GM23248 (cell line): ENCODE results near the gene WDR76. TPM values are rescaled to one million over a fixed set of nuclear protein-coding genes. Genes with fewer than 3 reads are reported as not detected.

Source experiments
- DNase-seq: peaks from one replicate; pipeline ENCODE4 v3.0.0-alpha.2; 2015
- H2AFZ ChIP-seq: fragments of 200-600 bp; sonication (generic); 2 replicates; pipeline ENCODE4 v1.6.1; 2016; ENCODE audit warnings: antibody characterized with exemption
- H3F3A ChIP-seq: fragments of 200-600 bp; sonication (generic); 2 replicates; pipeline ENCODE4 v1.6.1; 2016; ENCODE audit warnings: mild to moderate bottlenecking, antibody characterized with exemption, mixed run types; ENCODE audit not compliant: insufficient read depth
- H3K27ac ChIP-seq: fragments of 200-600 bp; sonication (generic); 2 replicates; pipeline ENCODE4 v1.5.1; 2016; ENCODE audit warnings: mild to moderate bottlenecking
- H3K27me3 ChIP-seq: fragments of 200-600 bp; sonication (generic); replicated peaks from 2 replicates; pipeline ENCODE4 v1.6.1; 2016; ENCODE audit warnings: mild to moderate bottlenecking; ENCODE audit not compliant: insufficient read depth
- H3K36me3 ChIP-seq: fragments of 200-600 bp; sonication (generic); 2 replicates; pipeline ENCODE4 v1.6.1; 2016; ENCODE audit warnings: low read depth, mild to moderate bottlenecking
- H3K4me1 ChIP-seq: fragments of 200-600 bp; sonication (generic); 2 replicates; pipeline ENCODE4 v1.6.1; 2016; ENCODE audit warnings: mild to moderate bottlenecking; ENCODE audit not compliant: insufficient read depth
- H3K4me2 ChIP-seq: fragments of 200-600 bp; sonication (generic); one replicate; pipeline ENCODE4 v1.6.1; 2016; ENCODE audit warnings: mild to moderate bottlenecking; ENCODE audit not compliant: unreplicated experiment
- H3K4me3 ChIP-seq: fragments of 200-600 bp; sonication (generic); 2 replicates; pipeline ENCODE4 v1.5.1; 2016; ENCODE audit warnings: mild to moderate bottlenecking
- H3K79me2 ChIP-seq: fragments of 200-600 bp; sonication (generic); 2 replicates; pipeline ENCODE4 v1.6.1; 2016; ENCODE audit warnings: mild to moderate bottlenecking; ENCODE audit not compliant: insufficient read depth
- H3K9ac ChIP-seq: fragments of 200-600 bp; sonication (generic); 2 replicates; pipeline ENCODE4 v1.6.1; 2016; ENCODE audit warnings: mild to moderate bottlenecking
- H3K9me2 ChIP-seq: fragments of 200-600 bp; sonication (generic); 2 replicates; pipeline ENCODE4 v1.6.1; 2016; ENCODE audit warnings: mixed run types, mild to moderate bottlenecking, moderate library complexity; ENCODE audit not compliant: insufficient read depth
- H3K9me3 ChIP-seq: fragments of 200-600 bp; sonication (generic); one replicate; pipeline ENCODE4 v1.6.1; 2017; ENCODE audit warnings: low read depth
- H4K20me1 ChIP-seq: fragments of 200-600 bp; sonication (generic); 2 replicates; pipeline ENCODE4 v1.6.0; 2016; ENCODE audit not compliant: insufficient read depth
- EZH2 ChIP-seq: fragments of 200-600 bp; sonication (generic); IDR thresholded peaks from 2 replicates; pipeline ENCODE4 v1.6.1; 2018; ENCODE audit warnings: antibody characterized with exemption, mild to moderate bottlenecking; ENCODE audit not compliant: insufficient read depth, poor library complexity, severe bottlenecking
- EZH2phosphoT487 ChIP-seq: fragments of 200-600 bp; sonication (generic); IDR thresholded peaks from 2 replicates; pipeline ENCODE4 v1.6.1; 2018; ENCODE audit warnings: antibody characterized with exemption, moderate library complexity, mild to moderate bottlenecking, low read depth; ENCODE audit not compliant: insufficient read depth
- WGBS, 2 experiments: methylation state at CpG; one replicate each; pipeline ENCODE4 v1.1.6; 2015 to 2017; ENCODE audit warnings: low lambda C conversion rate in 2 of 2, low coverage in 1 of 2; ENCODE audit errors: missing lambda C conversion rate in 2 of 2; 5-methylcytosine and 5-hydroxymethylcytosine counted together
- in situ Hi-C: fragments of 300-500 bp; cut with MboI; formaldehyde crosslinking; loops from 2 replicates; pipeline ENCODE4 v1.15.0; 2020
- polyA plus RNA-seq: library from polyadenylated mRNA; unstranded; fragments of >200 nt; fragmentation: Nextera tagmentation; extraction: Ambion mirVana; gene quantifications from 2 replicates; pipeline ENCODE4 v1.2.1, GENCODE V29; 2016
- total RNA-seq: library from RNA; depleted of rRNA; stranded (reverse); fragments of >200 nt; shearing (Covaris generic); gene quantifications from 2 replicates; pipeline ENCODE4 v1.2.3, GENCODE V29; 2014

WDR76 gene
- total and polyA plus RNA-seq, 2 experiments from 2014 or later = 4.1 to 11.3 TPM

- Histone ChIP-seq H3K4me2 (no peak overlapping the region), H2AFZ (no peak overlapping the region), H3K9me3 (no peaks in the 10 kb centered on the region), H3K27me3 (no peaks in the 10 kb centered on the region), H4K20me1 (no peaks in the 10 kb centered on the region), H3K36me3 (no peaks in the 10 kb centered on the region), H3K79me2 (no peaks in the 10 kb centered on the region), H3K4me1 (no peaks in the 10 kb centered on the region), H3K9me2 (no peaks in the 10 kb centered on the region), H3K4me3 (no peak overlapping the region), H3K9ac (no peak overlapping the region), H3F3A (no peaks in the 10 kb centered on the region), H3K27ac (no peak overlapping the region)
- TF ChIP-seq EZH2 (no peak), EZH2phosphoT487 (no peak)
- 93 to 98% methylated on average over 4 of the region's 4 CpGs for WGBS, 2 experiments
- no peak for DNase-seq
- in situ Hi-C loops = loop anchor here (25.0 kb wide), 1 partner anchor 601 kb away; no protein-coding TSS in a partner anchor
Observed at GRCh38 chr15:43886558-43886957, 59.8 kb downstream of the WDR76 start.

GRCh38 chr15:43887901-43888300 lies 61.1 kb downstream of the WDR76 start:
- WGBS, 2 experiments = 74 to 76% methylated on average over 5 of the region's 5 CpGs
- Histone ChIP-seq H4K20me1 (no peaks in the 10 kb centered on the region), H3K4me3 (no peak overlapping the region), H3K4me1 (no peaks in the 10 kb centered on the region), H3K79me2 (no peaks in the 10 kb centered on the region), H3K9ac (no peak overlapping the region), H3K9me2 (no peaks in the 10 kb centered on the region), H3K27ac (no peak overlapping the region), H3K9me3 (no peaks in the 10 kb centered on the region), H3K36me3 (no peaks in the 10 kb centered on the region), H3K4me2 (no peak overlapping the region), H3K27me3 (no peaks in the 10 kb centered on the region), H2AFZ (no peak overlapping the region), H3F3A (no peaks in the 10 kb centered on the region)
- no peak for DNase-seq
- no peak for TF ChIP-seq EZH2
- in situ Hi-C loops = loop anchor here (25.0 kb wide), 1 partner anchor 599 kb away; no protein-coding TSS in a partner anchor

- no peaks in the 10 kb centered on the region for H3K36me3 ChIP-seq
- H3K79me2 ChIP-seq = no peaks in the 10 kb centered on the region
- 97 to 98% methylated on average over 3 of the region's 3 CpGs for WGBS, 2 experiments
- TF ChIP-seq EZH2phosphoT487 (no peak), EZH2 (no peak)
- no peak overlapping the region for H3K9ac ChIP-seq
- no peaks in the 10 kb centered on the region for H4K20me1 ChIP-seq
- in situ Hi-C loops = loop anchor here (25.0 kb wide), 1 partner anchor 598 kb away; no protein-coding TSS in a partner anchor
- DNase-seq = no peak
- H3K27me3 ChIP-seq = no peaks in the 10 kb centered on the region
- H3K4me1 ChIP-seq = no peaks in the 10 kb centered on the region
- no peaks in the 10 kb centered on the region for H3F3A ChIP-seq
- H2AFZ ChIP-seq = no peak overlapping the region
- H3K4me2 ChIP-seq = no peak overlapping the region
- H3K9me2 ChIP-seq = no peaks in the 10 kb centered on the region
- H3K4me3 ChIP-seq = no peak overlapping the region
- no peak overlapping the region for H3K27ac ChIP-seq
- H3K9me3 ChIP-seq = no peaks in the 10 kb centered on the region
Observed at GRCh38 chr15:43889042-43889441, 62.2 kb downstream of the WDR76 start.

GRCh38 chr15:43893956-43894355 lies 67.2 kb downstream of the WDR76 start:
- H3K79me2 ChIP-seq = no peaks in the 10 kb centered on the region
- in situ Hi-C loops = loop anchor here (25.0 kb wide), 1 partner anchor 593 kb away; no protein-coding TSS in a partner anchor
- TF ChIP-seq EZH2phosphoT487 = no peak
- no peak for TF ChIP-seq EZH2
- no peaks in the 10 kb centered on the region for H3K27me3 ChIP-seq
- no peak for DNase-seq
- WGBS, 2 experiments = 93 to 94% methylated on average over 1 of the region's 1 CpG
- H4K20me1 ChIP-seq = no peaks in the 10 kb centered on the region
- H3K9me3 ChIP-seq = no peaks in the 10 kb centered on the region
- no peaks in the 10 kb centered on the region for H3F3A ChIP-seq
- no peaks in the 10 kb centered on the region for H3K9me2 ChIP-seq
- no peak overlapping the region for H3K9ac ChIP-seq
- H2AFZ ChIP-seq = no peak overlapping the region
- H3K36me3 ChIP-seq = no peaks in the 10 kb centered on the region
- H3K4me2 ChIP-seq = no peak overlapping the region
- no peak overlapping the region for H3K27ac ChIP-seq
- H3K4me3 ChIP-seq = no peak overlapping the region
- no peaks in the 10 kb centered on the region for H3K4me1 ChIP-seq

GRCh38 chr15:43895586-43895985 lies 68.8 kb downstream of the WDR76 start:
- no peak for TF ChIP-seq EZH2
- no peak for TF ChIP-seq EZH2phosphoT487
- H3K9ac ChIP-seq = no peak overlapping the region
- H3K27ac ChIP-seq = no peak overlapping the region
- H3K9me3 ChIP-seq = no peaks in the 10 kb centered on the region
- WGBS, 2 experiments = 64 to 82% methylated on average over 4 to 5 of the region's 5 CpGs
- H3K4me3 ChIP-seq = no peak overlapping the region
- H3K27me3 ChIP-seq = no peaks in the 10 kb centered on the region
- H3K9me2 ChIP-seq = no peaks in the 10 kb centered on the region
- H3K4me2 ChIP-seq = no peak overlapping the region
- in situ Hi-C loops = loop anchor here (25.0 kb wide), 1 partner anchor 592 kb away; no protein-coding TSS in a partner anchor
- H4K20me1 ChIP-seq = no peaks in the 10 kb centered on the region
- H3K4me1 ChIP-seq = no peaks in the 10 kb centered on the region
- no peak for DNase-seq
- no peaks in the 10 kb centered on the region for H3K79me2 ChIP-seq
- no peak overlapping the region for H2AFZ ChIP-seq
- no peaks in the 10 kb centered on the region for H3K36me3 ChIP-seq
- H3F3A ChIP-seq = no peaks in the 10 kb centered on the region
